H1 (cell line): ENCODE results near the gene TIMMDC1. TPM values are rescaled to one million over a fixed set of nuclear protein-coding genes. Genes with fewer than 3 reads are reported as not detected.

Experiments
- CTCF ChIA-PET: fragments of 300-600 bp; sonication (Branson Sonifier 250); formaldehyde crosslinking; loops from one replicate; lab custom pipeline; 2021; ENCODE audit not compliant: partially characterized antibody; lab: Charles Lee
- POLR2A ChIA-PET: fragments of 300-600 bp; sonication (Branson Sonifier 250); formaldehyde crosslinking; loops from one replicate; lab custom pipeline; 2021; ENCODE audit warnings: inconsistent platforms; ENCODE audit not compliant: partially characterized antibody; lab: Charles Lee
- DNase-seq, 2 experiments: peaks; one replicate each; pipeline versions ENCODE4 v3.0.0 to v3.0.0-alpha.2; 2010 to 2022; ENCODE audit warnings: low spot score in 2 of 2, low read depth in 1 of 2, mixed read lengths in 1 of 2
- FAIRE-seq: peaks from 2 replicates; lab custom pipeline; 2011; peaks lifted over from hg19 to GRCh38; lab: Jason Lieb, UNC
- H2AFZ ChIP-seq: 2 replicates; pipeline ENCODE4 v1.8.1; 2012; ENCODE audit warnings: low read length, inconsistent platforms
- H2AK5ac ChIP-seq: 2 replicates; pipeline ENCODE4 v1.6.1; 2013; ENCODE audit warnings: low read depth, low read length
- H2BK120ac ChIP-seq: replicated peaks from 2 replicates; pipeline ENCODE3; 2013; ENCODE audit warnings: low read depth, low read length, inconsistent platforms
- H2BK12ac ChIP-seq: 2 replicates; pipeline ENCODE4 v1.6.1; 2013; ENCODE audit warnings: low read depth, low read length
- H2BK15ac ChIP-seq: 2 replicates; pipeline ENCODE4 v1.6.1; 2013; ENCODE audit warnings: low read length
- H2BK20ac ChIP-seq: 2 replicates; pipeline ENCODE4 v1.6.1; 2013; ENCODE audit warnings: low read length
- H2BK5ac ChIP-seq: 2 replicates; pipeline ENCODE4 v1.6.1; 2013; ENCODE audit warnings: low read depth, low read length
- H3K14ac ChIP-seq: 2 replicates; pipeline ENCODE4 v1.6.1; 2013; ENCODE audit warnings: inconsistent platforms; ENCODE audit not compliant: insufficient read length
- H3K18ac ChIP-seq: 2 replicates; pipeline ENCODE4 v1.6.1; 2013; ENCODE audit warnings: low read length; ENCODE audit errors: extremely low read depth
- H3K23ac ChIP-seq: 2 replicates; pipeline ENCODE4 v1.6.1; 2013; ENCODE audit warnings: inconsistent platforms; ENCODE audit not compliant: insufficient read length
- H3K23me2 ChIP-seq: 2 replicates; pipeline ENCODE4 v1.6.1; 2013; ENCODE audit warnings: low read depth, low read length
- H3K27ac ChIP-seq: 2 replicates; pipeline ENCODE4 v1.6.1; 2011; ENCODE audit warnings: low read depth, low read length, inconsistent platforms
- H3K27me3 ChIP-seq, 4 experiments: replicated peaks in 1 of 4; 1 replicate in 1 of 4; 2 replicates in 3 of 4; pipeline versions ENCODE4 v1.6.1 to v1.8.1; 2011 to 2013; ENCODE audit warnings: low read length in 3 of 4, mild to moderate bottlenecking in 3 of 4, inconsistent platforms in 2 of 4, mixed read lengths in 2 of 4, moderate library complexity in 1 of 4; ENCODE audit not compliant: control insufficient read depth in 3 of 4, insufficient read depth in 3 of 4; ENCODE audit errors: extremely low read depth in 1 of 4
- H3K36me3 ChIP-seq, 4 experiments: 2 replicates each; pipeline versions ENCODE4 v1.6.1 to v1.8.1; 2011 to 2013; ENCODE audit warnings: mild to moderate bottlenecking in 4 of 4, low read length in 3 of 4, moderate library complexity in 2 of 4, control low read depth in 1 of 4, inconsistent platforms in 1 of 4; ENCODE audit not compliant: insufficient read depth in 4 of 4, control insufficient read depth in 2 of 4
- H3K4ac ChIP-seq: replicated peaks from 2 replicates; pipeline ENCODE3; 2013; ENCODE audit warnings: low read length, low read depth, mixed read lengths, inconsistent platforms; ENCODE audit not compliant: insufficient read length
- H3K4me1 ChIP-seq, 4 experiments: replicated peaks in 1 of 4; 1 replicate in 1 of 4; 2 replicates in 3 of 4; pipeline versions ENCODE4 v1.6.1 to v1.8.1; 2011 to 2013; ENCODE audit warnings: low read length in 3 of 4, inconsistent platforms in 2 of 4, mixed read lengths in 1 of 4; ENCODE audit not compliant: insufficient read depth in 4 of 4, control insufficient read depth in 3 of 4
- H3K4me2 ChIP-seq, 2 experiments: 2 replicates each; pipeline versions ENCODE4 v1.6.1 to v1.8.1; 2011 to 2013; ENCODE audit warnings: low read depth in 2 of 2, low read length in 2 of 2, control low read depth in 1 of 2, inconsistent platforms in 1 of 2, mild to moderate bottlenecking in 1 of 2; ENCODE audit not compliant: insufficient read depth in 1 of 2
- H3K4me3 ChIP-seq, 4 experiments: fragments of 200-600, 300-600 bp in 1 of 4; sonication (generic), shearing (Covaris generic), sonication (Bioruptor Twin) in 1 of 4; 2 replicates each; pipeline versions ENCODE4 v1.5.1 to v1.8.1; 2011 to 2016; ENCODE audit warnings: low read length in 4 of 4, low read depth in 3 of 4, control low read depth in 2 of 4, inconsistent platforms in 2 of 4, mild to moderate bottlenecking in 2 of 4, mixed read lengths in 1 of 4, moderate library complexity in 1 of 4; ENCODE audit not compliant: insufficient read depth in 2 of 4; ENCODE audit errors: extremely low read depth in 1 of 4
- H3K56ac ChIP-seq: replicated peaks from 2 replicates; pipeline ENCODE3; 2013; ENCODE audit warnings: low read depth, mild to moderate bottlenecking, mixed read lengths, low read length, inconsistent platforms; ENCODE audit not compliant: insufficient read length
- H3K79me1 ChIP-seq: 2 replicates; pipeline ENCODE4 v1.6.1; 2013; ENCODE audit warnings: low read depth, low read length, control low read depth
- H3K79me2 ChIP-seq, 2 experiments: 2 replicates each; pipeline versions ENCODE4 v1.6.1 to v1.8.1; 2012 to 2013; ENCODE audit warnings: low read length in 2 of 2, mild to moderate bottlenecking in 2 of 2, inconsistent platforms in 1 of 2; ENCODE audit not compliant: insufficient read depth in 2 of 2, control insufficient read depth in 1 of 2
- H3K9ac ChIP-seq, 4 experiments: replicated peaks in 1 of 4; 1 replicate in 1 of 4; 2 replicates in 3 of 4; pipeline versions ENCODE4 v1.6.1 to v1.8.1; 2011 to 2013; ENCODE audit warnings: low read depth in 3 of 4, low read length in 3 of 4, control low read depth in 2 of 4, mild to moderate bottlenecking in 2 of 4, moderate library complexity in 2 of 4, inconsistent platforms in 1 of 4; ENCODE audit errors: extremely low read depth in 1 of 4
- H3K9me3 ChIP-seq, 2 experiments: 2 replicates each; pipeline versions ENCODE4 v1.6.1 to v1.8.1; 2012 to 2013; ENCODE audit warnings: mild to moderate bottlenecking in 2 of 2, moderate library complexity in 2 of 2, control low read depth in 1 of 2, inconsistent platforms in 1 of 2, low read depth in 1 of 2, low read length in 1 of 2, mixed read lengths in 1 of 2; ENCODE audit not compliant: insufficient read depth in 2 of 2
- H4K20me1 ChIP-seq, 2 experiments: replicated peaks in 1 of 2; 2 replicates each; pipeline versions ENCODE3 to v1.8.1; 2011 to 2013; ENCODE audit warnings: inconsistent platforms in 2 of 2, low read length in 2 of 2, mild to moderate bottlenecking in 1 of 2; ENCODE audit not compliant: insufficient read depth in 2 of 2, control insufficient read depth in 1 of 2
- H4K5ac ChIP-seq: 2 replicates; pipeline ENCODE4 v1.6.1; 2013; ENCODE audit warnings: low read length, low read depth, mixed read lengths, inconsistent platforms; ENCODE audit not compliant: insufficient read length
- H4K8ac ChIP-seq: 2 replicates; pipeline ENCODE4 v1.8.0; 2013; ENCODE audit warnings: mild to moderate bottlenecking, moderate library complexity, low read length, inconsistent platforms; ENCODE audit not compliant: insufficient read depth; ENCODE audit errors: extremely low read depth
- H4K91ac ChIP-seq: replicated peaks from 2 replicates; pipeline ENCODE3; 2013; ENCODE audit warnings: low read length, mixed read lengths, inconsistent platforms; ENCODE audit not compliant: insufficient read length
- BCL11A ChIP-seq, 2 experiments: IDR thresholded peaks; one replicate each; pipeline ENCODE4 v1.6.1; 2011; ENCODE audit warnings: low read depth in 2 of 2, low read length in 2 of 2, mild to moderate bottlenecking in 2 of 2
- CEBPB ChIP-seq: IDR thresholded peaks from 2 replicates; pipeline ENCODE4 v1.6.1; 2012; ENCODE audit warnings: low read depth, low read length
- EZH2 ChIP-seq: fragments of 200-600 bp; sonication (generic); IDR thresholded peaks from 2 replicates; pipeline ENCODE4 v1.7.1; 2012; ENCODE audit warnings: low read depth, mild to moderate bottlenecking, moderate library complexity, low read length, inconsistent platforms; ENCODE audit not compliant: severe bottlenecking
- MAFK ChIP-seq: IDR thresholded peaks from 2 replicates; pipeline ENCODE4 v1.6.1; 2012; ENCODE audit warnings: low read depth, mild to moderate bottlenecking, improper control_type of control experiment, low read length
- NRF1 ChIP-seq: IDR thresholded peaks from 2 replicates; pipeline ENCODE4 v1.6.1; 2011; ENCODE audit warnings: mild to moderate bottlenecking, low read depth, low read length, improper control_type of control experiment
- RFX5 ChIP-seq: IDR thresholded peaks from 2 replicates; pipeline ENCODE4 v1.6.1; 2011; ENCODE audit warnings: low read depth, low read length, improper control_type of control experiment, borderline replicate concordance
- SRF ChIP-seq: IDR thresholded peaks from 2 replicates; pipeline ENCODE4 v1.6.1; 2011; ENCODE audit warnings: mild to moderate bottlenecking, low read depth, low read length, moderate library complexity
- ZNF274 ChIP-seq: IDR thresholded peaks from 2 replicates; pipeline ENCODE4 v1.7.0; 2012; ENCODE audit warnings: low read length, borderline replicate concordance; ENCODE audit errors: extremely low read depth
- WGBS, 2 experiments: shearing (Covaris generic) in 1 of 2; methylation state at CpG; one replicate each; pipeline versions ENCODE4 v1.1.6 to v1.1.7; 2013 to 2015; ENCODE audit warnings: low lambda C conversion rate in 2 of 2, mixed read lengths in 2 of 2, inconsistent platforms in 1 of 2, low coverage in 1 of 2, missing lambda C conversion rate in 1 of 2; ENCODE audit not compliant: insufficient replicate concordance in 2 of 2, insufficient coverage in 1 of 2, insufficient read length in 1 of 2; ENCODE audit errors: extremely low coverage in 1 of 2, missing lambda C conversion rate in 1 of 2; 5-methylcytosine and 5-hydroxymethylcytosine counted together
- polyA plus RNA-seq, 7 experiments: library from polyadenylated mRNA; depleted of rRNA in 3 of 7; stranded (reverse) in 5 of 7; unstranded in 2 of 7; fragments of >200 nt in 5 of 7; fragments of 200-250 nt in 2 of 7; gene quantifications; 1 replicate in 5 of 7; 2 replicates in 1 of 7; 4 replicates in 1 of 7; pipeline versions ENCODE4 v1.2.1 to v1.2.3, GENCODE V29; 2011 to 2013; ENCODE audit warnings: missing spikeins in 2 of 7, mixed read lengths in 2 of 7
- total RNA-seq: library from RNA; stranded (reverse); fragmentation: NEBNext Ultra II Directional; extraction: Animal tissue kit (Norgen Biotek cat#: 25700); gene quantifications from 2 replicates; pipeline ENCODE4 v1.2.1, GENCODE V29; 2021
- TF ChIP-seq, protein P1 (sequence below): IDR thresholded peaks from 2 replicates; pipeline ENCODE4 v1.6.1; 2012; ENCODE audit warnings: low read length, inconsistent platforms

The TIMMDC1 gene
- total and polyA plus RNA-seq, 2 of the 8 experiments (the other 6 are each of a cell fraction or from before 2014, with no cell fraction given), result 80.7 to 128 TPM

GRCh38 chr3:119541547-119541946, 43.2 kb downstream of the TIMMDC1 start:
- Histone ChIP-seq H3K4me1 (no peaks in the 10 kb centered on the region), H3K4me3 (no peak overlapping the region), H4K5ac (no peak overlapping the region), H4K20me1 (no peaks in the 10 kb centered on the region), H2BK120ac (no peak overlapping the region), H3K56ac (no peak overlapping the region), H3K79me1 (no peaks in the 10 kb centered on the region), H3K27ac (no peak overlapping the region), H2AFZ (peak overlapping the region; percentile 58; the same call in 1 of the 2 replicates), H2BK5ac (no peak overlapping the region), H3K23ac (no peak overlapping the region), H2BK15ac (no peak overlapping the region), H2AK5ac (no peak overlapping the region), H2BK20ac (no peak overlapping the region), H3K9ac (no peak overlapping the region), H4K8ac (no peak overlapping the region), H3K23me2 (no peaks in the 10 kb centered on the region), H3K14ac (no peak overlapping the region), H3K4ac (no peak overlapping the region), H4K91ac (no peak overlapping the region), H3K9me3 (no peaks in the 10 kb centered on the region), H3K36me3 (no peaks in the 10 kb centered on the region), H3K27me3 (peaks cover 0 to 1% (median 0%) of the 10 kb centered on the region in 4 experiments; a peak in 1 of 7 replicates), H2BK12ac (no peak overlapping the region), H3K79me2 (no peaks in the 10 kb centered on the region), H3K18ac (no peak overlapping the region), H3K4me2 (no peak overlapping the region)
- TF ChIP-seq NRF1 (no peak), BCL11A (IDR thresholded peaks at IDR 0.05; ENCODE audit: low read depth in 2 of 2, low read length in 2 of 2) (no peak), SRF (no peak), ZNF274 (no peak), RFX5 (no peak), EZH2 (no peak), CEBPB (no peak), MAFK (no peak)
- TF ChIP-seq, protein P1, sequence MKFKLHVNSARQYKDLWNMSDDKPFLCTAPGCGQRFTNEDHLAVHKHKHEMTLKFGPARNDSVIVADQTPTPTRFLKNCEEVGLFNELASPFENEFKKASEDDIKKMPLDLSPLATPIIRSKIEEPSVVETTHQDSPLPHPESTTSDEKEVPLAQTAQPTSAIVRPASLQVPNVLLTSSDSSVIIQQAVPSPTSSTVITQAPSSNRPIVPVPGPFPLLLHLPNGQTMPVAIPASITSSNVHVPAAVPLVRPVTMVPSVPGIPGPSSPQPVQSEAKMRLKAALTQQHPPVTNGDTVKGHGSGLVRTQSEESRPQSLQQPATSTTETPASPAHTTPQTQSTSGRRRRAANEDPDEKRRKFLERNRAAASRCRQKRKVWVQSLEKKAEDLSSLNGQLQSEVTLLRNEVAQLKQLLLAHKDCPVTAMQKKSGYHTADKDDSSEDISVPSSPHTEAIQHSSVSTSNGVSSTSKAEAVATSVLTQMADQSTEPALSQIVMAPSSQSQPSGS, result no peak
- FAIRE-seq, result no peak
- POLR2A ChIA-PET, result interaction anchor here (0.9 kb wide), 1 partner anchor 20 kb away, joined by 3 read pairs; no protein-coding TSS in a partner anchor
- DNase-seq, result no peak
- WGBS, 2 experiments, result 84% methylated on average over 3 of the region's 3 CpGs; no CpG with 5 or more reads in 1 of the 2 experiments
- CTCF ChIA-PET, result interaction anchor here (0.6 kb wide), 1 partner anchor 79 kb away, joined by 3 read pairs; no protein-coding TSS in a partner anchor
